Measurements from ENCODE around the gene LRBA.

Gene LRBA

GRCh38 chr4:150219841-150220240 lies 795.2 kb downstream of the LRBA start:
- DNase-seq = no peak

- no peak for DNase-seq
Measured at GRCh38 chr4:150218447-150218846, 796.6 kb downstream of the LRBA start.

GRCh38 chr4:150217808-150218207 lies 797.3 kb downstream of the LRBA start:
- no peak for DNase-seq

GRCh38 chr4:150217192-150217591 lies 797.9 kb downstream of the LRBA start:
- DNase-seq = no peak

GRCh38 chr4:150216726-150217125 lies 798.4 kb downstream of the LRBA start:
- DNase-seq = no peak

- DNase-seq = no peak
Measured at GRCh38 chr4:150215601-150216000, 799.5 kb downstream of the LRBA start.
